Neural cell (in vitro differentiated cells): ENCODE measurements around the gene L3MBTL2.

Experiments used
- EP300 ChIP-seq: fragments of 450-650 bp; conservative IDR thresholded peaks from 2 replicates; pipeline ENCODE4 v1.6.1; 2014; ENCODE audit warnings: antibody characterized with exemption, mild to moderate bottlenecking, moderate library complexity; ENCODE audit not compliant: poor library complexity, severe bottlenecking
- EZH2 ChIP-seq: fragments of 200-600, 300-800 bp; shearing (Covaris generic), sonication (generic); IDR thresholded peaks from 2 replicates; pipeline ENCODE4 v1.6.1; 2014; ENCODE audit warnings: antibody characterized with exemption, low read length, borderline replicate concordance, mild to moderate bottlenecking; ENCODE audit not compliant: insufficient read depth, poor library complexity, severe bottlenecking
- POLR2AphosphoS5 ChIP-seq: IDR thresholded peaks from 2 replicates; pipeline ENCODE4 v1.6.1; 2012
- RAD21 ChIP-seq: fragments of 450-650 bp; conservative IDR thresholded peaks from 2 replicates; pipeline ENCODE4 v1.6.1; 2014; ENCODE audit warnings: antibody characterized with exemption, mild to moderate bottlenecking, moderate library complexity
- SMC3 ChIP-seq: fragments of 450-650 bp; conservative IDR thresholded peaks from 2 replicates; pipeline ENCODE4 v1.6.1; 2014; ENCODE audit warnings: antibody characterized with exemption, mild to moderate bottlenecking, moderate library complexity; ENCODE audit not compliant: poor library complexity
- TAF1 ChIP-seq: IDR thresholded peaks from 2 replicates; pipeline ENCODE4 v1.6.1; 2012; ENCODE audit warnings: low read depth
- TF ChIP-seq, protein P1 (sequence below): fragments of 450-650 bp; IDR thresholded peaks from 2 replicates; pipeline ENCODE4 v1.5.1; 2014; ENCODE audit warnings: antibody characterized with exemption, mild to moderate bottlenecking, moderate library complexity; ENCODE audit not compliant: poor library complexity, severe bottlenecking
- TF ChIP-seq, protein P2 (sequence below): IDR thresholded peaks from 2 replicates; pipeline ENCODE4 v1.6.1; 2012; ENCODE audit warnings: borderline replicate concordance

DNA sequence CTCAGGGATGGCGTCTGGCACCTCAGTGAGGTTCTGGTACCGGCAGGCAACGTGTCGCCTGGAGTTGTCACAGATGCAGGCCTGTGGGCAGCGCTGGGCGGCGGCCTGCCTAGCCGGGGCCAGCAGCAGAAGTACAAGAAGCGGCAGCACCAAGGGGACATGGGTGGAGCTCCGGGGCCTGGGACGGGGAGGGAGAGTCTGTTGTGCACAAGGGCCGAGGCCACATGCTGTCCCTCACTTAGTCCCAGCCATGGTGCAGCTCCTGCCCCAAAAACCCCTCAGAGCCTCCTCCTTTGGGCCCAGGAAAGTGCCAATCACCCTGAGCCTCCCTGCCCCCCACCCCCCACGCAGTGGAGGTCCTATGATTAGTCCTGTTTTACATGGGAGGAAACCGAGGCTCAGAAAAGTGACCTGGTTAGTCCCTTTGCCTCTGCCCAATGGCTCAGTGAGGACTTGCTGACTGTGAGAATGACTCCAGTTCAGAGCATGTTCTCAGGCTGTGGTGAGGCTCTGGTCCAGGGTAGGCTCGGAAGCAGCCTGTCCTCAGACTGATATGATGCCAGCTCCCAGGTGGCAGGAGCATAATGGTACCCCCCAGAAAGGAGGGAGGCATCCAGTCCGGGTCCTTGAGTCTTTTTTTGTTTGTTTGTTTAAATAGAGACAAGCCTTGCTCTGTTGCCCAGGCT is 34.5 kb downstream of the L3MBTL2 start:
- TF ChIP-seq, protein P1, sequence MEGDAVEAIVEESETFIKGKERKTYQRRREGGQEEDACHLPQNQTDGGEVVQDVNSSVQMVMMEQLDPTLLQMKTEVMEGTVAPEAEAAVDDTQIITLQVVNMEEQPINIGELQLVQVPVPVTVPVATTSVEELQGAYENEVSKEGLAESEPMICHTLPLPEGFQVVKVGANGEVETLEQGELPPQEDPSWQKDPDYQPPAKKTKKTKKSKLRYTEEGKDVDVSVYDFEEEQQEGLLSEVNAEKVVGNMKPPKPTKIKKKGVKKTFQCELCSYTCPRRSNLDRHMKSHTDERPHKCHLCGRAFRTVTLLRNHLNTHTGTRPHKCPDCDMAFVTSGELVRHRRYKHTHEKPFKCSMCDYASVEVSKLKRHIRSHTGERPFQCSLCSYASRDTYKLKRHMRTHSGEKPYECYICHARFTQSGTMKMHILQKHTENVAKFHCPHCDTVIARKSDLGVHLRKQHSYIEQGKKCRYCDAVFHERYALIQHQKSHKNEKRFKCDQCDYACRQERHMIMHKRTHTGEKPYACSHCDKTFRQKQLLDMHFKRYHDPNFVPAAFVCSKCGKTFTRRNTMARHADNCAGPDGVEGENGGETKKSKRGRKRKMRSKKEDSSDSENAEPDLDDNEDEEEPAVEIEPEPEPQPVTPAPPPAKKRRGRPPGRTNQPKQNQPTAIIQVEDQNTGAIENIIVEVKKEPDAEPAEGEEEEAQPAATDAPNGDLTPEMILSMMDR, result no peak
- TF ChIP-seq EP300, result no peak
- TF ChIP-seq, protein P2, sequence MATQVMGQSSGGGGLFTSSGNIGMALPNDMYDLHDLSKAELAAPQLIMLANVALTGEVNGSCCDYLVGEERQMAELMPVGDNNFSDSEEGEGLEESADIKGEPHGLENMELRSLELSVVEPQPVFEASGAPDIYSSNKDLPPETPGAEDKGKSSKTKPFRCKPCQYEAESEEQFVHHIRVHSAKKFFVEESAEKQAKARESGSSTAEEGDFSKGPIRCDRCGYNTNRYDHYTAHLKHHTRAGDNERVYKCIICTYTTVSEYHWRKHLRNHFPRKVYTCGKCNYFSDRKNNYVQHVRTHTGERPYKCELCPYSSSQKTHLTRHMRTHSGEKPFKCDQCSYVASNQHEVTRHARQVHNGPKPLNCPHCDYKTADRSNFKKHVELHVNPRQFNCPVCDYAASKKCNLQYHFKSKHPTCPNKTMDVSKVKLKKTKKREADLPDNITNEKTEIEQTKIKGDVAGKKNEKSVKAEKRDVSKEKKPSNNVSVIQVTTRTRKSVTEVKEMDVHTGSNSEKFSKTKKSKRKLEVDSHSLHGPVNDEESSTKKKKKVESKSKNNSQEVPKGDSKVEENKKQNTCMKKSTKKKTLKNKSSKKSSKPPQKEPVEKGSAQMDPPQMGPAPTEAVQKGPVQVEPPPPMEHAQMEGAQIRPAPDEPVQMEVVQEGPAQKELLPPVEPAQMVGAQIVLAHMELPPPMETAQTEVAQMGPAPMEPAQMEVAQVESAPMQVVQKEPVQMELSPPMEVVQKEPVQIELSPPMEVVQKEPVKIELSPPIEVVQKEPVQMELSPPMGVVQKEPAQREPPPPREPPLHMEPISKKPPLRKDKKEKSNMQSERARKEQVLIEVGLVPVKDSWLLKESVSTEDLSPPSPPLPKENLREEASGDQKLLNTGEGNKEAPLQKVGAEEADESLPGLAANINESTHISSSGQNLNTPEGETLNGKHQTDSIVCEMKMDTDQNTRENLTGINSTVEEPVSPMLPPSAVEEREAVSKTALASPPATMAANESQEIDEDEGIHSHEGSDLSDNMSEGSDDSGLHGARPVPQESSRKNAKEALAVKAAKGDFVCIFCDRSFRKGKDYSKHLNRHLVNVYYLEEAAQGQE, result no peak
- no peak for TF ChIP-seq POLR2AphosphoS5
- TF ChIP-seq EZH2, result no peak
- no peak for TF ChIP-seq RAD21
- TF ChIP-seq SMC3, result no peak
- no peak for TF ChIP-seq TAF1
